GM19467 (cell line): ENCODE results near the gene RAMP3.
A peak's percentile ranks its signal among the peaks of the same experiment; 100 is the strongest.
"Not testable (repeated sequence)": the region's sequence is repeated elsewhere in the genome, so short reads cannot be mapped to it uniquely, and the experiment has no call there.

ENCODE experiments used
- ATAC-seq: cut with Tn5 transposase; IDR thresholded peaks from one replicate; pipeline ENCODE4 v1.9.1; 2021; ENCODE audit warnings: mild to moderate bottlenecking, moderate library complexity; ENCODE audit not compliant: unreplicated experiment

RAMP3 gene

GRCh38 chr7:45131891-45132290 is 25.7 kb upstream of the RAMP3 start:
- no peak for ATAC-seq

- no peak for ATAC-seq
Measured at GRCh38 chr7:45132708-45133320, 24.8 kb upstream of the RAMP3 start.

- no peak for ATAC-seq
Measured at GRCh38 chr7:45133352-45133751, 24.2 kb upstream of the RAMP3 start.

GRCh38 chr7:45133877-45134276 is 23.7 kb upstream of the RAMP3 start:
- no peak for ATAC-seq

GRCh38 chr7:45136106-45137060 is 21.2 kb upstream of the RAMP3 start:
- ATAC-seq: peak; percentile 75

GRCh38 chr7:45138433-45139267 is 18.9 kb upstream of the RAMP3 start:
- no peak for ATAC-seq

- ATAC-seq: no peak
Measured at GRCh38 chr7:45140827-45141226, 16.8 kb upstream of the RAMP3 start.

GRCh38 chr7:45143616-45144015 is 14.0 kb upstream of the RAMP3 start:
- ATAC-seq: no peak

GRCh38 chr7:45145881-45146280 is 11.7 kb upstream of the RAMP3 start:
- no peak for ATAC-seq

- no peak for ATAC-seq
Measured at GRCh38 chr7:45146531-45147379, 10.8 kb upstream of the RAMP3 start.

- ATAC-seq: no peak
Measured at GRCh38 chr7:45147858-45148652, 9.5 kb upstream of the RAMP3 start.

GRCh38 chr7:45148653-45148973 is 9.0 kb upstream of the RAMP3 start:
- ATAC-seq: no peak

GRCh38 chr7:45149606-45150005 is 8.0 kb upstream of the RAMP3 start:
- ATAC-seq: no peak

- ATAC-seq: no peak
Measured at GRCh38 chr7:45150199-45150598, 7.4 kb upstream of the RAMP3 start.

GRCh38 chr7:45151131-45151684 is 6.4 kb upstream of the RAMP3 start:
- no peak for ATAC-seq

GRCh38 chr7:45151967-45152366 is 5.6 kb upstream of the RAMP3 start:
- ATAC-seq: no peak

- no peak for ATAC-seq
Measured at GRCh38 chr7:45153233-45153632, 4.4 kb upstream of the RAMP3 start.

- ATAC-seq: not testable (repeated sequence)
Measured at GRCh38 chr7:45153861-45154260, 3.7 kb upstream of the RAMP3 start.

- no peak for ATAC-seq
Measured at GRCh38 chr7:45155357-45155900, 2.2 kb upstream of the RAMP3 start.
